Sigmoid colon (tissue), 7 donors: ENCODE results near the gene SYT13. TPM values are rescaled to one million over a fixed set of nuclear protein-coding genes. Genes with fewer than 3 reads are reported as not detected.

Source experiments
- DNase-seq: peaks from one replicate; pipeline ENCODE4 v3.0.0-alpha.2; 2019
- H3K27ac ChIP-seq, 4 donors: fragments of 200-600 bp; sonication (generic); one replicate each; pipeline ENCODE4 v1.5.1; 2016 to 2019; ENCODE audit warnings: mild to moderate bottlenecking in 1 of 4
- H3K27me3 ChIP-seq, 3 donors: fragments of 200-600 bp; sonication (generic); one replicate each; pipeline ENCODE4 v1.5.1; 2019; ENCODE audit warnings: mild to moderate bottlenecking in 1 of 3
- H3K36me3 ChIP-seq, 4 donors: fragments of 200-600 bp; sonication (generic); one replicate each; pipeline ENCODE4 v1.5.1; 2016 to 2019
- H3K4me1 ChIP-seq, 4 donors: fragments of 200-600 bp; sonication (generic); one replicate each; pipeline ENCODE4 v1.5.1; 2017 to 2019
- H3K4me3 ChIP-seq, 4 donors: fragments of 200-600 bp; sonication (generic); one replicate each; pipeline ENCODE4 v1.5.1; 2017 to 2019; ENCODE audit warnings: mild to moderate bottlenecking in 2 of 4, moderate library complexity in 1 of 4
- H3K9me3 ChIP-seq, 4 donors: fragments of 200-600 bp in 3 of 4; sonication (generic) in 3 of 4; one replicate each; pipeline versions ENCODE4 v1.5.1 to v1.6.1; 2013 to 2019
- EP300 ChIP-seq, 4 donors: sonication (generic); formaldehyde crosslinking; IDR thresholded peaks; one replicate each; pipeline ENCODE4 v1.6.1; 2017; ENCODE audit warnings: antibody characterized with exemption in 4 of 4
- POLR2A ChIP-seq, 2 donors: fragments of 450-650 bp; IDR thresholded peaks; one replicate each; pipeline ENCODE4 v1.6.1; 2016; ENCODE audit warnings: antibody characterized with exemption in 2 of 2, mild to moderate bottlenecking in 2 of 2, moderate library complexity in 2 of 2
- POLR2AphosphoS5 ChIP-seq, 4 donors: sonication (generic); formaldehyde crosslinking; IDR thresholded peaks; one replicate each; pipeline ENCODE4 v1.6.1; 2017; ENCODE audit warnings: antibody characterized with exemption in 4 of 4
- WGBS, 2 donors: extraction: QIAGEN DNeasy Blood & Tissue Kit; methylation state at CpG; one replicate each; pipeline ENCODE4 v1.1.7; 2013; 5-methylcytosine and 5-hydroxymethylcytosine counted together
- intact Hi-C: fragments of 100-400 bp; cut with DNase I; formaldehyde crosslinking; loops from one replicate; pipeline ENCODE4 v1.15.1; 2023
- polyA plus RNA-seq, 3 donors: library from polyadenylated mRNA; stranded (reverse); fragments of 200-250 nt; gene quantifications; one replicate each; pipeline ENCODE4 v1.2.3, GENCODE V29; 2013
- total RNA-seq, 4 donors: library from RNA; depleted of rRNA; stranded (reverse); fragments of >200 nt; gene quantifications; one replicate each; pipeline ENCODE4 v1.1.0, GENCODE V29; 2016
- TF ChIP-seq, protein P1 (sequence below), 4 experiments: fragments of 450-650 bp in 3 of 4; fragments of 200-600 bp in 1 of 4; IDR thresholded peaks; one replicate each; pipeline ENCODE4 v1.5.1; 2016 to 2019; ENCODE audit warnings: antibody characterized with exemption in 4 of 4, mild to moderate bottlenecking in 3 of 4, moderate library complexity in 2 of 4
- donor health status: healthy with polysubstance abuse.
- donor health status: Bipolar disorder and iron deficiency.
- donor health status: healthy.

Gene SYT13
- total and polyA plus RNA-seq, 7 donors: 2.0 to 8.1 (median 3.9) TPM

DNA sequence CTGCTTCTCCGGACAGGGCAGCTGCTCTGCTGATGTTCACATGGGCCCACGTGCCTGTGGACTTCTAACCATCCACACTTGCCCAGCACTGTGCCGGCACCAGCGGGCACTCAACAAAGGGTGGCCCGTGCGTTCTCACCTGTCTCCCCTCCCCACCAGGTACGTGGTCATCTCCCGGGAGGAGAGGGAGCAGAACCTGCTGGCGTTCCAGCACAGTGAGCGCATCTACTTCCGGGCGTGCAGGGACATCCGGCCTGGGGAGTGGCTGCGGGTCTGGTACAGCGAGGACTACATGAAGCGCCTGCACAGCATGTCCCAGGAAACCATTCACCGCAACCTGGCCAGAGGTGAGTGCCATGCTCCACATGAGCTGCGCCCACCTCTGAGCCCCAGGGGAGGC is 66.7 kb downstream of the SYT13 start:
- no peak overlapping the region for H3K4me3 ChIP-seq
- no peaks in the 10 kb centered on the region for H3K9me3 ChIP-seq
- H3K27ac ChIP-seq: no peak overlapping the region
- H3K36me3 ChIP-seq: peaks cover 0 to 30% (median 0%) of the 10 kb centered on the region in 4 donors
- no peaks in the 10 kb centered on the region for H3K27me3 ChIP-seq
- peak; percentile 48 for DNase-seq
- intact Hi-C loops: no loop called here
- peaks cover 0 to 6% (median 0%) of the 10 kb centered on the region in 4 donors for H3K4me1 ChIP-seq
- TF ChIP-seq, protein P1, sequence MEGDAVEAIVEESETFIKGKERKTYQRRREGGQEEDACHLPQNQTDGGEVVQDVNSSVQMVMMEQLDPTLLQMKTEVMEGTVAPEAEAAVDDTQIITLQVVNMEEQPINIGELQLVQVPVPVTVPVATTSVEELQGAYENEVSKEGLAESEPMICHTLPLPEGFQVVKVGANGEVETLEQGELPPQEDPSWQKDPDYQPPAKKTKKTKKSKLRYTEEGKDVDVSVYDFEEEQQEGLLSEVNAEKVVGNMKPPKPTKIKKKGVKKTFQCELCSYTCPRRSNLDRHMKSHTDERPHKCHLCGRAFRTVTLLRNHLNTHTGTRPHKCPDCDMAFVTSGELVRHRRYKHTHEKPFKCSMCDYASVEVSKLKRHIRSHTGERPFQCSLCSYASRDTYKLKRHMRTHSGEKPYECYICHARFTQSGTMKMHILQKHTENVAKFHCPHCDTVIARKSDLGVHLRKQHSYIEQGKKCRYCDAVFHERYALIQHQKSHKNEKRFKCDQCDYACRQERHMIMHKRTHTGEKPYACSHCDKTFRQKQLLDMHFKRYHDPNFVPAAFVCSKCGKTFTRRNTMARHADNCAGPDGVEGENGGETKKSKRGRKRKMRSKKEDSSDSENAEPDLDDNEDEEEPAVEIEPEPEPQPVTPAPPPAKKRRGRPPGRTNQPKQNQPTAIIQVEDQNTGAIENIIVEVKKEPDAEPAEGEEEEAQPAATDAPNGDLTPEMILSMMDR (IDR thresholded peaks at IDR 0.05): no peak
- TF ChIP-seq POLR2AphosphoS5 (IDR thresholded peaks at IDR 0.05) (no peak), POLR2A (IDR thresholded peaks at IDR 0.05) (no peak), EP300 (IDR thresholded peaks at IDR 0.05) (no peak)
- 97% methylated on average over 18 of the region's 18 CpGs for WGBS, 2 donors

DNA sequence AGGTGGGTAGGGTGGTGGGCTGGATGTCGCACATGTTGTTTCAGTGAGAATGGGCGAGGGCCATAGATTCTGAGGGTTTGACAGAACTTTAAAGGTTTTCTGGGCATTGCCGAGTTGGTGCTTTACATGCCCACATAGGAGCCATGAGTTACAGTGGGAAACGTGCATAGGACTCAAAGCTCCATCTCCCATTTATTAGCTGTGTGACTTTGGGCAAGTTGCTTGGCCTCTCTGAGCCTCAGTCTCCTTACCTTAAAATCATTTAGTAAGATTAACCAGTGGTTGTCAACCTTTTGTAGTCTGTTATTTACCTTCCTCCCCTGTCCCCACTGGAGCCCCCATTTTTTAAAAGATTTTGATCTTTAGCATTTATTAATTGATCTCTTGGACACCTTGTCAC is 67.4 kb downstream of the SYT13 start:
- peaks cover 0 to 6% (median 0%) of the 10 kb centered on the region in 4 donors for H3K4me1 ChIP-seq
- intact Hi-C loops: no loop called here
- 94 to 97% methylated on average over 4 of the region's 4 CpGs for WGBS, 2 donors

GRCh38 chr11:45217991-45218390 is 68.2 kb downstream of the SYT13 start:
- Histone ChIP-seq H3K9me3 (no peaks in the 10 kb centered on the region), H3K36me3 (peaks cover under 1 to 30% (median 8%) of the 10 kb centered on the region in 4 donors), H3K27ac (no peak overlapping the region), H3K4me3 (no peak overlapping the region), H3K4me1 (peaks cover 0 to 6% (median 0%) of the 10 kb centered on the region in 4 donors), H3K27me3 (no peaks in the 10 kb centered on the region)
- intact Hi-C loops: no loop called here
- no peak for TF ChIP-seq POLR2A (IDR thresholded peaks at IDR 0.05)
- no peak for TF ChIP-seq EP300 (IDR thresholded peaks at IDR 0.05)
- no peak for TF ChIP-seq POLR2AphosphoS5 (IDR thresholded peaks at IDR 0.05)
- TF ChIP-seq, protein P1 (IDR thresholded peaks at IDR 0.05): no peak
- no peak for DNase-seq
- 88 to 91% methylated on average over 2 of the region's 2 CpGs for WGBS, 2 donors

More for the DNA sequence above, 67.4 kb downstream of the SYT13 start:
- H3K27me3 ChIP-seq: no peaks in the 10 kb centered on the region
- no peak for TF ChIP-seq POLR2A (IDR thresholded peaks at IDR 0.05)
- TF ChIP-seq, protein P1 (IDR thresholded peaks at IDR 0.05): no peak
- TF ChIP-seq EP300 (IDR thresholded peaks at IDR 0.05): no peak
- TF ChIP-seq POLR2AphosphoS5 (IDR thresholded peaks at IDR 0.05): no peak
- no peaks in the 10 kb centered on the region for H3K9me3 ChIP-seq
- DNase-seq: no peak
- no peak overlapping the region for H3K4me3 ChIP-seq
- H3K27ac ChIP-seq: no peak overlapping the region
- peaks cover 0 to 30% (median 1%) of the 10 kb centered on the region in 4 donors for H3K36me3 ChIP-seq

DNA sequence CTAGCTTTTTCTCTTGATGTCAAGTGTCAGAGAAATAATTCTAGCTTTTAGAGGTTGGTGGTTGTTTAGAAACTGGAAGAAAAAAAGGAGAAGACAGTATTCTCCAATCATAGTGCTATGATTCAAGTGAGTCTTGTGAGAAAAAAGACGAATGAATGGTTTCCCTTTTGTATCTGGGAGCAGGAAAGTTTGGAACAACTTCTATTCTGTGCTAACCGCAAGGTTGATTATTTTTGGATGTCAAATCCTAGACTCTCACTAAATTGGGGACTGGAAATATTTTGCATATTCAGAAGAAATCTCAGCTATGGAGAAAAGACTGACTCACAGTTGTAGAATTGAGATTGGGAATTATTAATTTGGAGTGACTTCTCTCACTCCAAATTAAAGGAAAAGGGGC is 69.2 kb downstream of the SYT13 start:
- no peak overlapping the region for H3K4me3 ChIP-seq
- DNase-seq: no peak
- no peaks in the 10 kb centered on the region for H3K9me3 ChIP-seq
- WGBS, 2 donors: 79 to 91% methylated on average over 2 of the region's 2 CpGs
- no peak overlapping the region for H3K27ac ChIP-seq
- H3K27me3 ChIP-seq: no peaks in the 10 kb centered on the region
- intact Hi-C loops: no loop called here
- TF ChIP-seq POLR2A (IDR thresholded peaks at IDR 0.05): no peak
- TF ChIP-seq, protein P1 (IDR thresholded peaks at IDR 0.05): no peak
- TF ChIP-seq EP300 (IDR thresholded peaks at IDR 0.05): no peak
- TF ChIP-seq POLR2AphosphoS5 (IDR thresholded peaks at IDR 0.05): no peak
- H3K36me3 ChIP-seq: peaks cover 8 to 37% (median 13%) of the 10 kb centered on the region in 4 donors
- H3K4me1 ChIP-seq: peaks cover 0 to 10% (median 4%) of the 10 kb centered on the region in 4 donors

- H3K36me3 ChIP-seq: peaks cover 8 to 30% (median 13%) of the 10 kb centered on the region in 4 donors
- DNase-seq: peak; percentile 17
- no peak overlapping the region for H3K27ac ChIP-seq
- no peaks in the 10 kb centered on the region for H3K27me3 ChIP-seq
- peaks cover 0 to 19% (median 11%) of the 10 kb centered on the region in 4 donors for H3K4me1 ChIP-seq
- intact Hi-C loops: no loop called here
- TF ChIP-seq EP300 (IDR thresholded peaks at IDR 0.05) (no peak), POLR2AphosphoS5 (IDR thresholded peaks at IDR 0.05) (no peak), POLR2A (IDR thresholded peaks at IDR 0.05) (no peak)
- TF ChIP-seq, protein P1 (IDR thresholded peaks at IDR 0.05): no peak
- 90 to 96% methylated on average over 1 of the region's 1 CpG for WGBS, 2 donors
- no peaks in the 10 kb centered on the region for H3K9me3 ChIP-seq
- H3K4me3 ChIP-seq: no peak overlapping the region
Measured at GRCh38 chr11:45216031-45216430, 70.1 kb downstream of the SYT13 start.
